Right lobe of liver (tissue), 4 donors: ENCODE measurements around the gene FAAP20.

ENCODE experiments used
- CTCF ChIP-seq, 4 donors: fragments of 200-600 bp in 3 of 4; fragments of 450-650 bp in 1 of 4; IDR thresholded peaks; one replicate each; pipeline versions ENCODE4 v1.5.1 to v1.8.0; 2016 to 2022; ENCODE audit warnings: antibody characterized with exemption in 4 of 4, mild to moderate bottlenecking in 2 of 4
- POLR2A ChIP-seq: fragments of 450-650 bp; IDR thresholded peaks from one replicate; pipeline ENCODE4 v1.6.1; 2017; ENCODE audit warnings: antibody characterized with exemption, mild to moderate bottlenecking
- donor health status: DM: no; HTN: no; CAD: no.
- donor health status: DM: no; HTN: no; CAD: no.
- donor health status: DM: no; HTN: yes; CAD: no.

DNA sequence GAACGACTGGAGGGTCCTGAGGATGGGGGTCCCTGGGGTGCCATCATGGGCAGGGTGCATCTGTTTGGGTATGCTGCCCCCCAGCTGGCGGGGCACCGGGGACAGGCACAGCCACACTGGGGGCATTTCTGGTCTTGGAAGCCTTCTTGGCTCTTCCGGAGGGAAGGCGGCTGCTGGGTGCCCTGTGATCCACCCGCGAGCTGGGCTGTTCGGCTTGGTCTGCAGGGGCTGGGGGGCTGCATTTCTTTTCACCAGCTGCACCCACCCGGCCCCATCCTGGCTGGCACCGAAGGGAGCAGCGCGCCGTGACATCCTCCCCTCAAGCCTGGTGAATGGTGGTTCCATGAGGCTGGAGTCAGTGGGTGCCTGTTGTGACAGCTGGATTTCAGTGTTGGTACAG is 12.2 kb downstream of the FAAP20 start:
- TF ChIP-seq CTCF (IDR thresholded peaks at IDR 0.05) (no peak), POLR2A (no peak)
